Choroid plexus epithelial cell (primary cell): Measurements from ENCODE around the gene TTC23.

Source experiments
- DNase-seq: peaks from one replicate; pipeline ENCODE4 v3.0.0-alpha.2; 2010; ENCODE audit warnings: low read depth
- H3K4me3 ChIP-seq: 2 replicates; pipeline ENCODE4 v1.5.1; 2011; ENCODE audit warnings: low read depth, mild to moderate bottlenecking, control low read depth, low read length, moderate library complexity
- TF ChIP-seq, protein P1 (sequence below): conservative IDR thresholded peaks from 2 replicates; pipeline ENCODE4 v1.5.1; 2011; ENCODE audit warnings: low read depth, mild to moderate bottlenecking, control low read depth, inconsistent platforms, low read length, moderate library complexity

TTC23 gene

DNA sequence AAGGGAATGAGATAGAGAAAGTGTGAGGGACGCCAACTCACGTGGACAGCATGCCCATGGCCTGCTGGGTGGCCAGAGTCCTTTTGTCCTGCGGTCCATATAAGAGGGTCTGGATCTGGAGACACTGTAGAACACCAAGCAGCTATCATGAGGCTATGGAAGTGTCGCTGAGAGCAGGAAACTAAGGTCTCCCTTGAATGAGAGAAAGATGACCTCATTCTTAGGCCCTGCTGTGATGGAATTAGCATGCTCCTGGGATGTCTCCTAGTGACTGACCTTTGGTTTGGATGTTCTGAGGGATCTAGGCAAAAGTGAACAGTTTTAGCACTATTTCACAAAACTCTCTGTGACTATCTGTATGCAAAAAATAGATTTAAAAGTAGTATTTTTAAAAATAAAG is 110.1 kb downstream of the TTC23 start:
- H3K4me3 ChIP-seq, result no peak overlapping the region
- peak; percentile 59 for DNase-seq
- TF ChIP-seq, protein P1, sequence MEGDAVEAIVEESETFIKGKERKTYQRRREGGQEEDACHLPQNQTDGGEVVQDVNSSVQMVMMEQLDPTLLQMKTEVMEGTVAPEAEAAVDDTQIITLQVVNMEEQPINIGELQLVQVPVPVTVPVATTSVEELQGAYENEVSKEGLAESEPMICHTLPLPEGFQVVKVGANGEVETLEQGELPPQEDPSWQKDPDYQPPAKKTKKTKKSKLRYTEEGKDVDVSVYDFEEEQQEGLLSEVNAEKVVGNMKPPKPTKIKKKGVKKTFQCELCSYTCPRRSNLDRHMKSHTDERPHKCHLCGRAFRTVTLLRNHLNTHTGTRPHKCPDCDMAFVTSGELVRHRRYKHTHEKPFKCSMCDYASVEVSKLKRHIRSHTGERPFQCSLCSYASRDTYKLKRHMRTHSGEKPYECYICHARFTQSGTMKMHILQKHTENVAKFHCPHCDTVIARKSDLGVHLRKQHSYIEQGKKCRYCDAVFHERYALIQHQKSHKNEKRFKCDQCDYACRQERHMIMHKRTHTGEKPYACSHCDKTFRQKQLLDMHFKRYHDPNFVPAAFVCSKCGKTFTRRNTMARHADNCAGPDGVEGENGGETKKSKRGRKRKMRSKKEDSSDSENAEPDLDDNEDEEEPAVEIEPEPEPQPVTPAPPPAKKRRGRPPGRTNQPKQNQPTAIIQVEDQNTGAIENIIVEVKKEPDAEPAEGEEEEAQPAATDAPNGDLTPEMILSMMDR, result no peak

DNA sequence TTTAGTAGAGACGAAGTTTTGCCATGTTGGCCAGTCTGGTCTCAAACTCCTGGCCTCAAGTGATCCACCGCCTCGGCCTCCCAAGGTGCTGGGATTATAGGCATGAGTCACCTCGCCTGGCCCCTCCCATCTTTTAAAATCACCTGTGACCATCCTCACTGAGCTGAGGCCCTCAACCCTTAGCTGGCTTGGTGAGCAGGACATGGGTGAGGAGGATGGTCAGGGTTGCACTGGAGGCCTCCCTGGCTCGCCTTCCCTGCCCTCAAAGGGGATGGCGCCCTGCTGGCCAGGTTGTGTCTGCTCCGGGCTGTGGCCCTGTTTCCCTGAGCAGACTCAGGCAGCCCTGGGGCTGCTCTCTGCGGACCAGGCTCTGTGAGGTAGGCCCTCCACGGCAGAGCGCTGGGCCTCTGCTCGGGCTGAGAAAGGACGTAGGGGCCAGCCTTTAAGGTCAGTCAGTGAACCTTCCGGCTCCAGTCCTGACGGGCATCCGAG is 110.8 kb downstream of the TTC23 start:
- no peak overlapping the region for H3K4me3 ChIP-seq
- TF ChIP-seq, protein P1, result no peak
- no peak for DNase-seq

DNA sequence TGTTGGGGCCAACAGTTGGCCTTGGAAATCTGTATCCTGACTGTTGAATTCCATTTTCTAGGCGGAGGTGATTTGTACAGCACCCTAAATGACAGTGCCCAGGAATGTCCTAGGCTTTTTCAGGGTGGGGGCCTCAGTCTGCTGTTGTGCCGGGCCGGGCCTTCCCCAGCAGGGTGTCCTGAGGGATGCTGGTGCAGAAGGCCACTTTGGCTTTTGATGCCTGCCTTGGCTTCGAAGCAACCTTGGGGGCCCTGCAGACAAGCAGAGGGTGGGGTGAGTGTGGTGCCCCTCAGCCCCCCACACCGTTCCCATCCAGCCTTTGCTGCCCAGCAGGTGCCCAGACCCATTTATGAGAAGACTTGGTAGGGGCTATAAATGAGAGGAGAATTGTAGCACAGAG is 111.5 kb downstream of the TTC23 start:
- no peak for DNase-seq
- TF ChIP-seq, protein P1, result no peak
- H3K4me3 ChIP-seq, result no peak overlapping the region

DNA sequence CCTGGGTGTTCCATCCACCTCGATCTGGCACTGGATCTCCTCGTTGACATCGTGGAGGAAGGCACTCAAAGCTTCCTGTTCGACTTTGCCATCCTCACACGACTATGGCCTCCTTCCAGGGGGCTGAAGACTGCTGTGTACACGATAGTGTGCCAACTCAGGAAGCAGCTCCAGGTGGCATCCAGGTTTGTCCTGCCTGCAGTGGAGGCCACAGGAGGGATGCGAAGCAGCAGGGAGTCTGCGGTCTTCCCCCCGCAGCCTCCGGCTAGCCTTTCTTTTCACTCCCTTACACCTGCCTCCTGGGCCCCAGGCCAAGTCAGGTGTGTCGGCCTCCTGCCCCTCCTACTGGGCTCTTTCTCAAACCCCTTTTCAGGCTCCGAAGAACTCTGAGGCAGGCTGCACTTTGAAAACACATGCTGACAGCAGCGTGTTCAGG is 112.3 kb downstream of the TTC23 start:
- no peak for DNase-seq
- TF ChIP-seq, protein P1, result no peak

DNA sequence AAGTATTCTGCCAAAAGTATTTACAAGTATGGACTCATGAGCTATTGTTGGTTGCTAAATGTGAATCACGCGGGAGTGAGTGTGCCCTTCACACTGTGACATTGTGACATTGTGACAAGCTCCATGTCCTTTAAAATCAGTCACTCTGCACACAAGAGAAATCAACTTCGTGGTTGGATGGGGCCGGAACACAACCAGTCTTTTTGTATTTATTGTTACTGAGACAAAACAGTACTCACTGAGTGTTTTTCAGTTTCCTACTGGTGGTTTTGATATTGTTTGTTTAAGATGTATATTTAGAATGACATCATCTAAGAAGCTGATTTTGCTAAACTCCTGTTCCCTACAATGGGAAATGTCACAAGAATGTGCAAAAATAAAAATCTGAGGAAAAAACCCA is 114.2 kb downstream of the TTC23 start:
- peak; percentile 32 for DNase-seq
- TF ChIP-seq, protein P1, result no peak
- no peak overlapping the region for H3K4me3 ChIP-seq

More for the DNA sequence above, 112.3 kb downstream of the TTC23 start:
- no peak overlapping the region for H3K4me3 ChIP-seq

DNA sequence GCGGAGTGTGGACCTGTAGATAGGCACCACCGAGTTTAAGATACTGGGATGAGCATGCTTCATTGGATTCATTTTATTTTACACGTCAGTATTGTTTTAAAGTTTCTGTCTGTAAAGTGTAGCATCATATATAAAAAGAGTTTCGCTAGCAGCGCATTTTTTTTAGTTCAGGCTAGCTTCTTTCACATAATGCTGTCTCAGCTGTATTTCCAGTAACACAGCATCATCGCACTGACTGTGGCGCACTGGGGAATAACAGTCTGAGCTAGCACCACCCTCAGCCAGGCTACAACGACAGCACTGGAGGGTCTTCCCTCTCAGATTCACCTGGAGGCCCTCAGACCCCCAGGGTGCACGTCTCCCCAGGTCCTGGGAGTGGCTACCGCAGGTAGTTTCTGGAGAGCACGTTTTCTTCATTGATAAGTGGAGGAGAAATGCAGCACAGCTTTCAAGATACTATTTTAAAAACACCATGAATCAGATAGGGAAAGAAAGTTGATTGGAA is 115.0 kb downstream of the TTC23 start:
- DNase-seq, result no peak
- no peak overlapping the region for H3K4me3 ChIP-seq
- TF ChIP-seq, protein P1, result no peak

DNA sequence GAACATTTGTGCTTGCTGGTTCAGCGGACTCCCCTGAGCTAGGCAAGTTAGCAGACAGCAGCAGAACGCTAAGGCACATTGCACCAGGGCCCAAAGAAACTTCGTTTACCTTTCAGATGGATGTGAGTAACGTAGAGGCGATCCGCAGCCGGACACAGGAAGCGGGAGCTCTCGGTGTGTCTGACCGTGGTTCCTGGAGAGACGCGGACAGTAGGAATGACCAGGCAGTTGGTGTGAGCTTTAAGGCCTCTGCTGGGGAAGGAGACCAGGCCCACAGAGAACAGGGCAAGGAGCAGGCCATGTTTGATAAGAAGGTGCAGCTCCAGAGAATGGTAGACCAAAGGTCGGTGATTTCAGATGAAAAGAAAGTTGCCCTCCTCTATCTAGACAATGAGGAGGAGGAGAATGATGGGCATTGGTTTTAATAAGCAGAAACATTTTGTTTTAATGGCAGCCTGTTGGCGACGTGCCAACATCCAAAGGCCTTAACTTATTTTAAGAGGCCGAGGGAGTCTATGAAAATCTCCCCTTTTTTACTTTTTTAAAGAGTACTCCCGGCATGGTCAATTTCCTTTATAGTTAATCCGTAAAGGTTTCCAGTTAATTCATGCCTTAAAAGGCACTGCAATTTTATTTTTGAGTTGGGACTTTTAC is 116.6 kb downstream of the TTC23 start:
- no peak overlapping the region for H3K4me3 ChIP-seq
- DNase-seq, result no peak
- TF ChIP-seq, protein P1, result no peak
